Common myeloid progenitor, CD34-positive (primary cell): ENCODE measurements around the gene KRTAP10-2.

Source experiments
- CTCF ChIA-PET: fragments of 350-600 bp; sonication (Branson Sonifier 250); formaldehyde crosslinking; loops from one replicate; lab custom pipeline; 2021; ENCODE audit warnings: antibody characterized with exemption; lab: Charles Lee
- POLR2A ChIA-PET: fragments of 350-600 bp; sonication (Branson Sonifier 250); formaldehyde crosslinking; loops from one replicate; lab custom pipeline; 2021; ENCODE audit warnings: antibody characterized with exemption; lab: Charles Lee
- DNase-seq, 3 donors: peaks; one replicate each; pipeline versions ENCODE4 v3.0.0 to v3.0.0-alpha.2; 2013
- H3K27ac ChIP-seq, 2 experiments: 1 replicate in 1 of 2; 2 replicates in 1 of 2; pipeline ENCODE4 v1.7.0; 2013; ENCODE audit warnings: inconsistent platforms in 2 of 2, low read length in 2 of 2, mild to moderate bottlenecking in 2 of 2, low read depth in 1 of 2, moderate library complexity in 1 of 2; ENCODE audit not compliant: severe bottlenecking in 2 of 2, insufficient read depth in 1 of 2, poor library complexity in 1 of 2
- H3K27me3 ChIP-seq, 5 experiments: replicated peaks in 2 of 5; 1 replicate in 3 of 5; 2 replicates in 2 of 5; pipeline versions ENCODE4 v1.6.1 to v1.7.0; 2013; ENCODE audit warnings: low read length in 4 of 5, mild to moderate bottlenecking in 2 of 5, moderate library complexity in 2 of 5, inconsistent platforms in 1 of 5; ENCODE audit not compliant: insufficient read depth in 5 of 5, control insufficient read depth in 4 of 5
- H3K36me3 ChIP-seq, 4 experiments: 1 replicate in 2 of 4; 2 replicates in 2 of 4; pipeline versions ENCODE4 v1.6.1 to v1.7.0; 2013; ENCODE audit warnings: low read length in 3 of 4, control low read depth in 1 of 4, mild to moderate bottlenecking in 1 of 4; ENCODE audit not compliant: control insufficient read depth in 4 of 4, insufficient read depth in 4 of 4
- H3K4me1 ChIP-seq, 4 experiments: 1 replicate in 3 of 4; 2 replicates in 1 of 4; pipeline versions ENCODE4 v1.6.1 to v1.7.1; 2013; ENCODE audit warnings: low read length in 3 of 4, mild to moderate bottlenecking in 3 of 4, control low read depth in 1 of 4, inconsistent platforms in 1 of 4, moderate library complexity in 1 of 4; ENCODE audit not compliant: control insufficient read depth in 4 of 4, insufficient read depth in 4 of 4; ENCODE audit errors: control extremely low read depth in 1 of 4
- H3K4me3 ChIP-seq, 7 experiments: 1 replicate in 4 of 7; 2 replicates in 3 of 7; pipeline versions ENCODE4 v1.5.1 to v1.7.0; 2013; ENCODE audit warnings: mild to moderate bottlenecking in 7 of 7, low read length in 6 of 7, moderate library complexity in 6 of 7, inconsistent platforms in 2 of 7, low read depth in 2 of 7, control low read depth in 1 of 7; ENCODE audit not compliant: insufficient read depth in 4 of 7, control insufficient read depth in 1 of 7; ENCODE audit errors: extremely low read depth in 1 of 7
- H3K9me3 ChIP-seq, 5 experiments: 1 replicate in 4 of 5; 2 replicates in 1 of 5; pipeline versions ENCODE4 v1.6.1 to v1.7.1; 2013; ENCODE audit warnings: low read length in 4 of 5, mild to moderate bottlenecking in 2 of 5, inconsistent platforms in 1 of 5, low read depth in 1 of 5, moderate library complexity in 1 of 5; ENCODE audit not compliant: control insufficient read depth in 4 of 5, insufficient read depth in 2 of 5; ENCODE audit errors: control extremely low read depth in 1 of 5
- WGBS: methylation state at CpG from one replicate; pipeline ENCODE4 v1.1.5; 2013; ENCODE audit not compliant: insufficient coverage; 5-methylcytosine and 5-hydroxymethylcytosine counted together

KRTAP10-2 gene

GRCh38 chr21:44527156-44527982, 23.9 kb downstream of the KRTAP10-2 start:
- DNase-seq = no peak
- no peaks in the 10 kb centered on the region for H3K4me1 ChIP-seq
- H3K4me3 ChIP-seq = no peak overlapping the region
- H3K27me3 ChIP-seq = peaks cover 0 to 2% (median 0%) of the 10 kb centered on the region in 5 experiments
- CTCF ChIA-PET = no interaction called here
- no peaks in the 10 kb centered on the region for H3K36me3 ChIP-seq
- peaks cover 0 to 15% (median 0%) of the 10 kb centered on the region in 5 experiments for H3K9me3 ChIP-seq
- POLR2A ChIA-PET = no interaction called here
- 96% methylated on average over 35 of the region's 37 CpGs for WGBS
- H3K27ac ChIP-seq = no peak overlapping the region

- no peak overlapping the region for H3K4me3 ChIP-seq
- H3K4me1 ChIP-seq = no peaks in the 10 kb centered on the region
- DNase-seq = no peak
- 96% methylated on average over 7 of the region's 12 CpGs for WGBS
- CTCF ChIA-PET = no interaction called here
- H3K36me3 ChIP-seq = no peaks in the 10 kb centered on the region
- no peak overlapping the region for H3K27ac ChIP-seq
- POLR2A ChIA-PET = no interaction called here
- peaks cover 0 to 2% (median 0%) of the 10 kb centered on the region in 5 experiments for H3K27me3 ChIP-seq
- H3K9me3 ChIP-seq = peaks cover 0 to 15% (median 0%) of the 10 kb centered on the region in 5 experiments
Observed at GRCh38 chr21:44526096-44526997, 25.0 kb downstream of the KRTAP10-2 start.

- peaks cover 0 to 2% (median 0%) of the 10 kb centered on the region in 5 experiments for H3K27me3 ChIP-seq
- H3K27ac ChIP-seq = no peak overlapping the region
- no peaks in the 10 kb centered on the region for H3K4me1 ChIP-seq
- no peak overlapping the region for H3K4me3 ChIP-seq
- DNase-seq = no peak
- 95% methylated on average over 17 of the region's 20 CpGs for WGBS
- H3K9me3 ChIP-seq = peaks cover 0 to 15% (median 0%) of the 10 kb centered on the region in 5 experiments
- POLR2A ChIA-PET = no interaction called here
- no peaks in the 10 kb centered on the region for H3K36me3 ChIP-seq
- CTCF ChIA-PET = no interaction called here
Observed at GRCh38 chr21:44525391-44526095, 25.8 kb downstream of the KRTAP10-2 start.

- H3K27me3 ChIP-seq = peaks cover 0 to 2% (median 0%) of the 10 kb centered on the region in 5 experiments
- no peak overlapping the region for H3K27ac ChIP-seq
- no peak overlapping the region for H3K4me3 ChIP-seq
- 75% methylated on average over 1 of the region's 2 CpGs for WGBS
- DNase-seq = no peak
- peaks cover 0 to 15% (median 0%) of the 10 kb centered on the region in 5 experiments for H3K9me3 ChIP-seq
- H3K4me1 ChIP-seq = no peaks in the 10 kb centered on the region
- POLR2A ChIA-PET = no interaction called here
- CTCF ChIA-PET = interaction anchor here (1.0 kb wide), 1 partner anchor 14 kb away, joined by 4 read pairs; no protein-coding TSS in a partner anchor
- no peaks in the 10 kb centered on the region for H3K36me3 ChIP-seq
Observed at GRCh38 chr21:44524414-44525371, 26.6 kb downstream of the KRTAP10-2 start.

- no peaks in the 10 kb centered on the region for H3K36me3 ChIP-seq
- WGBS = 100% methylated on average over 1 of the region's 1 CpG
- no peaks in the 10 kb centered on the region for H3K4me1 ChIP-seq
- H3K27ac ChIP-seq = no peak overlapping the region
- H3K27me3 ChIP-seq = peaks cover 0 to 5% (median 0%) of the 10 kb centered on the region in 5 experiments
- DNase-seq = no peak
- ChIA-PET POLR2A (no interaction called here), CTCF (interaction anchor here (1.0 kb wide), 1 partner anchor 13 kb away, joined by 4 read pairs; no protein-coding TSS in a partner anchor)
- no peak overlapping the region for H3K4me3 ChIP-seq
- H3K9me3 ChIP-seq = peaks cover 0 to 15% (median 0%) of the 10 kb centered on the region in 5 experiments
Observed at GRCh38 chr21:44523567-44524413, 27.5 kb downstream of the KRTAP10-2 start.
